ENCODE results near the gene BSN.
"Not testable (repeated sequence)": the region's sequence is repeated elsewhere in the genome, so short reads cannot be mapped to it uniquely, and the experiment has no call there.

BSN gene

DNA sequence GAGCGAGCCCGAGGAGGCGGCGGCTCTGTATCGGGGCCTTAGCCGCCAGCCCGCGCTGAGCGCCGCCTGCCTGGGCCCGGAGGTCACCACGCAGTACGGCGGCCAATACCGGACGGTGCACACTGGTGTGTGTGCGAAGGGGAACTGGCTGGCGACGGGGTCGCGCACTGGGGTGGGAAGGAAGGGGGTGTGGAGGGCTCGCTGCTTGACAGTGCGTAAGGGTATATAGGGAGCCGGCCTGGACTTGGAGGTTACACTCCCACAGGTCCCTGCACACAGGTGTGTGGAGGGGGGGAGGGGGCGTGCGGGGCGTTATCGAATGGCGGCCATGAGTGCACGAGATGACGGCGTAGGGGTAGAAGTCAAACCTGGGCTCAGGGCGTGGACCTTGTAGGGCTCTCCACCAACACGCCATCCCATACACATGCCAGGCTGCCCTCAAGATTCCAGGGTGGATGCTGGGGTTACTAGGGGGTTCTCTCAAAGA, 120.3 kb downstream of the BSN start:
- no peak for FAIRE-seq

DNA sequence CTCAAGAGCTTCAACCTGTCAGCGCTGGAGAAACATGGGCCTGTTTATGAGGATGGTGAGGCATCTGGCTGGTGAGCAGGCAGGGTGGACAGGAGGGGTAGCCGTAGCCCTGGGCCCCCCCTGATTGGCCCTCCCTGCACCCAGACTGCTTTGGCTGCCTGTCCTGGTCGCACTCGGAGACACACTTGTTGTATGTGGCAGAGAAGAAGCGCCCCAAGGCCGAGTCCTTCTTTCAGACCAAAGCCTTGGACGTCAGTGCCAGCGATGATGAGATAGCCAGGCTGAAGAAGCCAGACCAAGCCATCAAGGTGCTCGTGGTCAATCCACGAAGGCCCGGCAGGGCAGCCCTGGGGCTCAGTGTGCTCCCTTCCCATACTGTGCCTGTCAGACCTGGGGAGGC, 121.6 kb downstream of the BSN start:
- FAIRE-seq = no peak

DNA sequence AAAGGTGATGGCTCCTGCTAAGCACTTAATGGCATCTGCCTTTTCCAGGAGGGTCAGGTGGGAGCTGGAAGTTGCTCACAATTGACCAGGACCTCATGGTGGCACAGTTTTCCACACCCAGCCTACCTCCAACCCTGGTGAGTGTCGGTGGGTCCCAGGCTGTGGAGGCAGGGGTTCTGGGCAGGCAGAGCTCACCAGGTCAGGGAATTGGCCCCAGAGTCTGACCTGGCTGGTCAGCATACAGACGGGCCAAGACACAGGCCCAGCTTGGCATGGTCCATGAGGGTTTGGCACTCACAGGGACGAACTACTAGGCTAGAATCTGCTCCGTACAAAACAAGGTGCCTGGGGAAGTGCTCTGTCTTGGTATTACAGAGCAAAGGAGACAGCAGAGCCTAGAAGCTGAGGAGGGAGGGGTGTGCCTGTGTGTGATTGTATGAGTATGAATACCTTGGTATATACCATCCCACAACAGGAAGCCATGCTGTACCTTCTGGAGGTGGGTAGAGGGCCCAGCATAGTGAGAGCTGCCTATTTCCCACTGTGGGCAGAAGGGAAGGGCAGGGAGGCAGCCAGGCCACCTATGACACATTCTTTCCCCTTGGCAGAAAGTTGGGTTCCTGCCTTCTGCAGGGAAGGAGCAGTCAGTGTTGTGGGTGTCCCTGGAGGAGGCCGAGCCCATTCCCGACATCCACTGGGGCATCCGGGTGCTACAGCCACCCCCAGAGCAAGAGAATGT, 126.4 kb downstream of the BSN start:
- no peak for FAIRE-seq

DNA sequence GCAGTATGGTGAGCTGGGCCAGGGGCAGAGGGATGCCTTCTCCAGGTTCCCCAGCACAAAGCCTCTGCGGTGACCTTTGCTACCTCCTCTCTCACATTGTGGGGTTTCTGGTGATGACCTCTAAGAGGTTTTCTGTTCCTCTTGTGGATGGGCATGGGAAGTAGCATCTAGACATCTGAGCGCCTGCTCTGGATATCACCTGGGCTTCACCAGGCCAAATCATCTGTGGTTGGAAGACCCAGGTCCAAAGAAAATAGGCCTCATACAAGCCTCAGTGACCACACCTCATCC, 126.9 kb downstream of the BSN start:
- no peak for FAIRE-seq

DNA sequence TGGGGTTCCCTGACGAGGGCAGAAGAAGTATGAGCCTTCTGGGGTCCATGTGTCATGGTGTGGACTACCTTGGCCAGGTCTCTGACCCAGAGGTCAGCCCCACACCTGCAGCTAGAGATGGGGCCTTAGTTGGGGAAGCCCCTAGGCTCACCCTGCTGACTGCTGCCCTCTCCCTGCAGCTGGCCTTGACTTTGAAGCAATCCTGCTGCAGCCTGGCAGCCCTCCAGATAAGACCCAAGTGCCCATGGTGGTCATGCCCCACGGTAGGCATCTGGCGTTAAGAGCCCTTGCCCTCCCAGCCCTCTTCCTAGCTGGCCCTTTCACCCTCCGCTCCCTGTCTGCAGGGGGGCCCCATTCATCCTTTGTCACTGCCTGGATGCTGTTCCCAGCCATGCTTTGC, 127.3 kb downstream of the BSN start:
- FAIRE-seq = no peak

DNA sequence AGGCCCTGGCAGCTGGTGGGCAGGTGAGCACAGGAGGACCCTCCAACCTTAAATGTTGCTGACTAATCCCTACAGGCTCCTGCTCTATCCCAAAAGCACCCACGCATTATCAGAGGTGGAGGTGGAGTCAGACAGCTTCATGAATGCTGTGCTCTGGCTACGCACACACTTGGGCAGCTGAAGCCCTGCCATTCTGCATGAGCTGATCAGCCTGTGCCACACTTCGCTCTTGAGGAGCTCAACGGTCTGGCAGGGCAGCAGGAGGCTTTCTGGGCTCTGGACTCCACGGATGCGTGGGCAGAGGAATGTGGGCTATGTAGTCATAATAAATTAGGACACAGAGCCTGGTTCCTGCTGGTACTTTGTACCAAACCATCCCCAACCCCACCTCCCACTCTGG, 128.9 kb downstream of the BSN start:
- no peak for FAIRE-seq

DNA sequence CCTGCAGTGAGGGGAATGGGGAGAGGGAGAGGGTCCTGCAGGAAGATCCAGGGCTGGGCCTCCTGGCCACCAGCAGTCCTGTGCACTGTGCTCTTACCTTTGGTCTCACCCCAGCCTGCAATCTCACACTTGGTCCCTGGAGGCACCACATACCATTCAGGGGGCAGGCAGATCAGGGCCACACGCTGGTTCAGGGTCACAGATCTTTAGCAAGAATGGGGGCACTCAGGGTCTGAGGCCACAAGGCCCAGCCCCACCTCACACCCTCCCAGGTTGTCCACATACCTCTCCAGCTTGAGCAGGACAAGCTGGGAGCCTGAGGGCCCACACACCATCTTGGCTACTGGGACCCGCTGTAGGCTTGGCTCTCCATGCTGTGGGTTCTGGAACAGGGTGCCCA, 130.2 kb downstream of the BSN start:
- not testable (repeated sequence) for FAIRE-seq

DNA sequence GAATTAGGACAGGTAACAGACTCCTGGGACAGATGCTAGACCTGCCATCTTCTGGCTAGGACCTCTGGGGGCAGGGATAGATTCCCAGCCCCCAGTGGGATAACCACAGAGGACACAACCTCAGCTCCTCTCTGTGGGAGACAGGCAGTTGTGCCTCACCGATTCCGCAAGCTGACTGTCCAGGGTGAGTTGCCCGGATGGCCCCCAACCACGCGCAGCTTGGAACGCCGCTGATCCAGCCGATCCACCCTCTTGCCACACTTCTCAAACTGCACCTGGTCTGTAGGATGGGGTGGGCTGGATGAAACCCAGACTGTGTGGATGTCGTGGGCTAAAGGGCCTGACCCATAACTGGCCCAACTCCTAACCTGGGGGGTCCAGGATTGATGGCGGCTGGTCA, 130.8 kb downstream of the BSN start:
- not testable (repeated sequence) for FAIRE-seq

DNA sequence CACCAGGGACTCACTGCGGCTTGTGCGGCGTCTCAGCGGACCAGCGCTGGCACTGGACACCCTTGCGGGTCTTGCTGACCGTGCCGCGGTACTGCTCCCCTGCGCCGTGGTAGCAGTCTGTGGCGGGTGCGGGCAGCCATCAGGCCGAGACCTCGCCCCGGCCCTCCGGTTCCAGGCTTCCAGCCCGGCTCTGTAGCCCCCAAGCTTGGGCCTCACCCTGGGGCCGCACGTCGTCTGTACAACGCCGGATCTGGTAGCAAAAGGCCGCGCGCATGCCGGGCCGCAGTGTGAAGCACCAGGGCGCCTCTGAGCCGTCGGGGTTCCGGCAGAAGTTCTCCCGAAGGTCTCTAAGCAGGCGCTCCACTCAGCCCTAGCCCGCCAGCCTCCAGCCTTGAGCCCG, 131.6 kb downstream of the BSN start:
- FAIRE-seq = not testable (repeated sequence)

DNA sequence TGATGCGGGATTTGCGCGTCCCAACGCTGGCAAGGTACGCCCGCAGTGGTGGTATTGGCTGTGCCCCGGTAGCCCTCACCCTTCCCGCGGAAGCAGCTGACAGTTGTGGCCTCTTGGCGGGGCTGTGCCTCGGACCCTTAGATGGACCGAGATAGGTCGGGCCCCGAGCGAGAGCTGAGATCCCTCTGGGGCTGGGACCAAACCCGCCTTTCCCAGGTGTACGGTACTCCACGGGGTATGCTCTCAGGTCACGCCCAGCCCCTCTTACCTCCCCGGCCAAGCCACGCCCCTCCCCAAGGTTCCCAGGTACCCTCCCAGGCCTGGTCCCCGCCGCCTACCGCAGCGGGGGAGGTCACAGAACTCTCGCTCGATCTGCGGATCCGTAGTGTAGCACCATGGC, 132.1 kb downstream of the BSN start:
- FAIRE-seq = not testable (repeated sequence)

DNA sequence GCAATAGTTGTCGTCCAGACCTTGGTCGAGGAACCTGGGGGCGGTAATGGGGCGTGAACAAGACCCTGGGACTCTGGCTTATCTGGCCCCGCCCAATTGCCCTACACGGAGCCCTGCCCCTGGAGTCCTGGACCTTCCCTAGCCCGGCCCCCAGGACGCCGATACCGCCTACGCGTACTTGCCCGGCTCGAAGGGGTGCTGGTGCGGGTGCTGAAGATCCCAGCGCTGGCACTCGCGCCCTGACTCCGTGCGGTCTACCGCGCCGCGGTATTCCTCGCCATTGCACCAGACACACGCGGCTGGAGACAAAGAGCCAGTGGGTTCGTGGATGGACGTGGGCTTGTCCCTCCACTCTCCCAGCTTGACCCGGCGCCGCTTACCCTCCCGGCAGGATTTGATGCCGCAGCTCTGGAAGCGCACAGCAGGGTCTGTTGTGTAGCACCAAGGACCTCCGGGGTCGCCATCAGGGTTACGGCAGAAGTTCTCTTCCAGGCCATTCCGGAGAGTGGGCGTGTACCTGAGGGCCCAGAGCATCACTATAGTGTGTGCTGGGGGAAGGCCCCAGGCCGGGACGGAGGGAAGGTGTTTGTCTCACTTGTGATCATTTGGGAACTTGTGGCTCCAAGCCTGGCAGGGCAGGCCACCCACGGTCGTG, 132.6 kb downstream of the BSN start:
- not testable (repeated sequence) for FAIRE-seq

DNA sequence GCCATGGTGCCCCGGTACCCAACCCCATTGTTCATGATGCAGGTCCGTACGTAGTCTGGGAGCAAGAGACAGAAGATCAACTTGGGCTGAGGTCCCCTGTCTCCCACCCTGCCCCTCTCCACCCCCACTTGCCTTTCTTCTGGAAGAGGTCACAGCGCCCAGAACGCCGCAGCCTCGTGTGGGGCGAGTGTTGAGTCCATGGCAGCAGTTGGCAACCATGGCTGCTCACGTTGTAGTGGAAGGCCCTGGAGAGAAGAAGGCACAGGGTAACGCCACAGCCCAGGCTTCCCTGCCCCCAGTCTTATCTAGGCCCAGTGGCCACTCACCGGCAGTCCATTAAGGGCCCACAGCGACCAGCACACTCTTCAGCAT, 133.1 kb downstream of the BSN start:
- not testable (repeated sequence) for FAIRE-seq

DNA sequence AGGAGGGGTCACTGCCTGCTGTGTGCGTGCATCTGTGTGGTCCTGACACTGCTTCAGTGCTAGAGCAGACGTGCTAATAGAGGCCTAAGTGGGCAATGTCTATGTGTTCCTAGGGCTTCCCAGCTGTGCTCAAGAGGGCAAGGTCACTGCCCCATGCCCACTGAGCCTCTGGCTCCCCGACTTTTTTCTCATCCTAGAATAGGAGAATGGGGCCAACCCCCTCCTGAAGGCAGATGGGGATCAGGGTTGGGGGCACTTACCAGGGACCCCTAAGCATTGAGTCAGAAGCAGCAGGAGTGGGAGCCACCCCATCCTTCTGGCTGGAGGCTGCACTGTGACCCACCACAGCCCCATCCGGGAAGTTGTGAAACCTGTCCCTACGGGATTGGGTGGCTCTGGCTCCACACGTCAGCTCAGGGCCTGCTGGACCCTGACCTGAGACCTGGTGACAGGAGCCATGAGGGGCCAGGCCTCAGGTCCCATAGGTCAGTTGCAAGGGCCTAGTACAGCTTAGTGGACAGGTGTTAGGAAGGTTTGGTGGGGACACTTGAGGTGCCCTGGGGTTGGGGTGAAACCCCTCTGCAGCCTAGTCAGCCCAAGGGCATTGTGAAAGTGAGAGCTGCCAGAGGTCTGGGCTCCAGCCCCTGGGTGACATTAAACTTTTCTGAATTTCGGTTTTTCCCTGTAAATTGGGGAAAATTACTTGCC, 134.2 kb downstream of the BSN start:
- FAIRE-seq = not testable (repeated sequence)

DNA sequence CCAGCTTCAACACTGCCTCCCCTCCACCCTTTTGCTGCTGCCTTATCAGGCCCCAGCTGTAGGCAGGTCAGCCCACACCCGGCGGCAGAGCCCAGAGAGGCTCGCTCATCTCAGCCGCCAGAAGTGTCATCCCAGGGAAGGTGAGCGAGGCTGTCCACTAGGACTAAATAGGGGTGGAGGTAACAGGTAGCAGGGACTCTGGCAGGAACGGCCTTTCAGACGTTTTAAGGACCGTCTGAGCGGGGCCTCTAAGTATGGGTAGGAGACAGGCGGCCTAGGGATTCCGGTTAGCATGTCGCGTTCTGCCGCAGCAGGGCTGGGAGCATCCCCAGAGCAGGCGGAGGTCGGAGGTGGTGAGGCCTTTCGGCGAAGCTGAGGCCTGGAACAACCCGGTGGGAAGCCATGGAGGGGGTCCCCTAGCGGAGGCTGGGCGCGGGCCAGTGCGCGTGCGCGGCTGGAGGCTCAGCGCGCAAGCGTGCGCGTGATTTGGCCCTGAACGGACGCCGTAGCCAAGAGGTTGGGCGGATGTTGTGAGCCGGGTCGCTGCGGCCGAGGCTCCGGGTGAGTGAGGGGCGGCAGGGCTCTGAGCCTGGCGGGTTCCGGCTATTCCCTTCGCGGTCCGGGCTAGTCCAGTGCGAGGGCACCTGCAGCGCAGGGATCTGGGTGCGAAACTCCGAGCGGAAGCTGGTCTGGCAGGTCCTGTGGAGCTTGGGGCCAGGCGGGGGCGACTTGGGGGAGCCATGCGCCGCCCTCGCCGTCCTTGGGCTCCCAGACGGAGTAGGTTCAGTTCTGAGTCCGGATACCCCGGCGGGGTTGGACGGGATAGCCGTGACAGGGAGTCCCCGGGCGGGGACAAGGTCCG, 135.0 kb downstream of the BSN start, which contains the start of the genes MST1 and RNF123:
Gene MST1, minus strand, starts transcription at position 429 of the 862 bp plus-strand sequence. CDS start 783 bp downstream, outside the sequence.
Gene RNF123, plus strand, starts transcription at position 512 of the 862 bp plus-strand sequence. CDS start 1,609 bp downstream, outside the sequence.
- no peak for FAIRE-seq

DNA sequence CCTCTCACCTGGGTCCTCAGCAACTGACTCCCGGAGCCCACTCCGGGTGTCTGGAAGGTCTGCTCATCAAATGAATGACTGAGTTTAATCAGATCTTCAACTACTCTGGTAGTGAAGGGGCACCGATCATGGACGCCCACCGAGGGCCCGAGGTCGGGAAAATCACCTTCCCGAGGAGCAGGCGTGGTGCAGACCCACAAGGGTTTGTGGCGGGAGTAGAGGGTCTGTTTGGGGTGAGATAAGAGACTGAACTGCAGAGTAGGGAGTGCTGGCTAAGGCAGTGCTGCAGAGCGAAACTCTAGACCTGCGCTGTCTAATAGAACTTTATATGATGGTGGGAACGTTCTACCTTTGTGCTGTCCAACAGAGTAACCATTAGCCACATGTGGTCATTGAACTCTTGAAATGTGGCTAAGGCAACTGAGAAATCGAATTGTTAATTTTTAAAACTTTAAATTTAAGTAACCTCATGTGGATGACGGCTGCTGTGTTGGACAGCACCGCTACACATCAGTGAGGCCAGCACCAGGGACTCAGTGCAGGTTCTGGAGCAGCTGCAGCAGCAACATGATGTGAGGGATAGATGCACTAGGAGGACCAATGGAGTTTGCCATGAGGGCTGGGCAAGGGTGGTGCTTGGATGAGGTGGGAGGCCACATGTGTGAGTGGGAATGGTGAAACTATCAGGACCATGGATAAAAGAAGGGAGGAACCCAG, 135.8 kb downstream of the BSN start:
- FAIRE-seq = not testable (repeated sequence)

DNA sequence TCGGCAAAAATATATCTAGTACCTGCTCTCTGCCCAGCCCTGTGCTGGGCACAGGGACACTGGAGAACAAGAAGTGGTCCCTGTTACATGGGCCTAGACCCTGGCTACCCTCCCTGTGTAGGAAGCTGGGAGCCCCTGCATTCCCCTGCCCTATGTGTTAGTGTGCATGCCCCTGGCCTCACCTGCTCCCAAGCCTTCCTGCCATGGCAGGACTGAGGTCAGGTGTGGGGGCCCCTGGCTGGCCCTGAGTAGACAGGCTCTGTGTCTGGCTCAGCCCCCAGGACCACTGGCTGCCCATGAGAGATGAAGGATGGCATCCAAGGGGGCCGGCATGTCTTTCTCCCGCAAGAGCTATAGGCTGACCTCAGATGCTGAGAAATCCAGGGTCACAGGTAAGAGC, 136.6 kb downstream of the BSN start:
- FAIRE-seq = not testable (repeated sequence)

DNA sequence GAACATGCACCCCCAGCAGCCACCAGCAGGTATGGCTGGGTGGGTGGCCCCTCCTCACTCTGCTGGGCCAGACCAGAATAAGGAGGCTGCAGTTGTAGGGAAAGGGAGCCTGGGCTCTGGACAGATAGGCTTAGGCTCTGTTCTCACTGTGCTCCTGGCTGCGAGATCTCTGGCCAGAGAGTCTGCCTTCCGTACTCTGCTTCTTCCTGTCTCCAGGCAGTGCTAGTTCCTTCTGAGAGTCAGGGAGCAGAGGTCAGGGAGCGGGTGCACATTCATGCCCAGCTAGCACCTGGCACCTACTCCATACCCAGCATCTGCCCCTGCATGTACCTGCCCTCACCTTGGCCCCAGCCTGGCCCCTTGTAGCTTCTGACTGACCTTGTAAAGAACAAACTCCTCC, 137.2 kb downstream of the BSN start:
- not testable (repeated sequence) for FAIRE-seq

DNA sequence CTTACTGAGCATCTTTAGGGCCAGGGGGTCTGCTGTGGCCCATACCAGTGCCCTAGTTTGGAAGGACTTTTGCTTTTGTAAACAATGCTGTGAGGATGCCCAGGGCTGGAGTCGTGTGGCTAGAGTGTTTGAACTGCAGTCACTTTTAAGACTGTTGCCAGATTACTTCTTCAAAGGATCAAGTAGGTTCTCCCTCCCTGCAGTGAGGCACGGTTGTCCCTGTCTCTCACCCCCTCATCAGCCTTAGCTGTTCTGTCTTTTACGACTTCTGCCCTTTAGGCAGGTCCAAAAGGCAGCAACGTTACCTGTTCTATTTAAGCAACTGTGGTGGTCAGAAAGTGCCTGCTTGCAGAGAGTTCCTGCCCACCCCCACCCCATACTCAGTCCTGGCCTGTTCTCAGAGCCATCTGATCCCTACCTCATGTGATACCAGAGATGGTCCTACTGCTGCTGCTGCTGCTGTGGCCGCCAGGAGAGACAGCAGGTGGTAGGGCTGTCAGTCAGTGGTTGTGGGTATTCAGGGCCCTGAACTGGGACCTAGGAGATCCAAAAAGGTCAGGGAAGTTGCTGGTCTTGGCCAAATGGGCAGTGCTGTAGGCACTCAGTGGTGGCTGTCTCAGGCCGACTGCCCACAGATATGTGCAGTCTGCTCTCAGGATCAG, 140.3 kb downstream of the BSN start:
- not testable (repeated sequence) for FAIRE-seq

DNA sequence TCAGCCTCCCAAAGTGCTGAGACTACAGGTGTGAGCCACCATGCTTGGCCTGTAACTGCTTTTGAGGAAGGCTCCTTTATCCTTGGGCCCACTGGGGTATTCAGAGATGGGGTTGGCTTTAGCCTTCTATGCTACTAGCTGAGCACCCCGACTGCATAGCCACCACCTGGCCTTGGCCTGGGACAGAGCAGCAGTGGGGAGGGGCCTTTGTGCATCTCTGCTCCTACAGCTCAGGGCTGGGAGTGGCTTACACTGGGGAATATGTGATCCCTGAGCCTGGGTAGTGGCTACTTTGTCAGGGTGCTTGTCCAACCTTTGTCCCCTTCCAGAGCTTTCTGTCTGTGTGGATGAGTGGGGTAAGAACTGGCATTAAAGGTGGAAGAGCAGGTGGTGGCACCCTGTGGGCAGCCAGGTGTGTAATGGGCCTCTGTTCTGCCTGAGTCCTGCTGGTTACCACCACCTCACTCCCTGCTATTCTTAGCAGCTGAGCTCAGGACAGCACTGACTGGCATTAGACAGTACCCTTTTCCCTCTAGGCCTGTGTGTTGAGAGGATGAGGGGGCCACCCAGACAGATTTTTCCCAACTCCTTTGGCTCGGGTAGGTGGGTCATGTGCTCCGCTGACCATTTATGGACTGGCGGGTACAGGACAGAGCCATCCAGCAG, 141.2 kb downstream of the BSN start:
- FAIRE-seq = not testable (repeated sequence)

DNA sequence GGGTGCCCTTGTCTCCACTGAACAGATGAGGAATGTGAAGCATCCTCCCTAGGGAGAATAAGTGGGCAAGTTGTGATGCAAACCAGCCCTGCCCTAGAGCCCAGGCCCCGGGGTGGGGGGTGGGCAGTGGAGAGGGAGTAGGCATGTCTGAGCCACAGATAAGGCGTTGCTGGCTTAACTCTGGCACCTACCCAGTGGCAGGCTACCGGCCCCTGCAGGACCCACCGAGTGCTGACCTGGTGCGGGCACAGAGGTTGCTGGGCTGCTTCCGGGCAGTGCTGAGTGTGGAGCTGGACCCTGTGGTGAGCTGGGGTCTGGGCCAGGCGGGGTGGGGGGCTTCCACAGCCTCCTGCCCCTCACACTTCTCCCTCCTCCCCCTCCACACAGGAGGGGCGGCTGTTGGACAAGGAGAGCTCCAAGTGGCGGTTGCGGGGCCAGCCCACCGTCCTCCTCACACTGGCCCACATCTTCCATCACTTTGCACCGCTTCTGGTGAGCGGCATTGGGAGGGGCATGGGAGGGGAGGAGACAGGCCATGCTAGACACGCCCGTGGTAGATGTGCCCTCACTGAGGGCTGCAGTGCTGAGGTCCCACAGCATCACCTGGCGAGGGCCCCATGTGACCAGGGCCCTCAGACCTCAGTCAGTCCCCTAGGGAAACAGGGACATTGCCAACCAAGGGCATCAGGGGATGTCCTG, 145.2 kb downstream of the BSN start:
- no peak for FAIRE-seq

Measured in A204.1 (cell line).